AG04450 (cell line): Measurements from ENCODE around the gene OSBPL10. TPM values are rescaled to one million over a fixed set of nuclear protein-coding genes. Genes with fewer than 3 reads are reported as not detected.
"Not testable (repeated sequence)": the region's sequence is repeated elsewhere in the genome, so short reads cannot be mapped to it uniquely, and the experiment has no call there.

Experiments
- CTCF ChIA-PET: fragments of 300-600, 350-600 bp; formaldehyde crosslinking; extraction: SDS; loops from one replicate; lab custom pipeline; 2022; ENCODE audit warnings: antibody characterized with exemption, inconsistent platforms; lab: Charles Lee
- POLR2A ChIA-PET: fragments of 350-600 bp; formaldehyde crosslinking; extraction: SDS; loops from one replicate; lab custom pipeline; 2021; ENCODE audit warnings: antibody characterized with exemption, inconsistent platforms; lab: Yijun Ruan, JAX
- DNase-seq: peaks from one replicate; pipeline ENCODE4 v3.0.0-alpha.2; 2011; ENCODE audit warnings: low read depth, low spot score
- H3K27ac ChIP-seq: one replicate; pipeline ENCODE4 v1.5.1; 2012; ENCODE audit warnings: low read depth, low read length, control low read depth
- H3K27me3 ChIP-seq: one replicate; pipeline ENCODE4 v1.6.0; 2012; ENCODE audit warnings: low read length; ENCODE audit not compliant: control insufficient read depth, insufficient read depth
- H3K4me3 ChIP-seq: 2 replicates; pipeline ENCODE4 v1.5.1; 2011; ENCODE audit warnings: mild to moderate bottlenecking, low read depth, low read length, control low read depth
- H3K9me3 ChIP-seq: 2 replicates; pipeline ENCODE4 v1.5.1; 2012; ENCODE audit warnings: low read length; ENCODE audit not compliant: control insufficient read depth, insufficient read depth
- CTCF ChIP-seq: IDR thresholded peaks from 2 replicates; pipeline ENCODE4 v1.5.1; 2011; ENCODE audit warnings: low read depth, low read length, control low read depth, inconsistent platforms
- polyA plus RNA-seq: library from polyadenylated mRNA; depleted of rRNA; stranded (reverse); fragments of >200 nt; gene quantifications from 2 replicates; pipeline ENCODE4 v1.2.3, GENCODE V29; 2011

Gene OSBPL10
- polyA plus RNA-seq, 1 experiment, result 13.2 TPM

DNA sequence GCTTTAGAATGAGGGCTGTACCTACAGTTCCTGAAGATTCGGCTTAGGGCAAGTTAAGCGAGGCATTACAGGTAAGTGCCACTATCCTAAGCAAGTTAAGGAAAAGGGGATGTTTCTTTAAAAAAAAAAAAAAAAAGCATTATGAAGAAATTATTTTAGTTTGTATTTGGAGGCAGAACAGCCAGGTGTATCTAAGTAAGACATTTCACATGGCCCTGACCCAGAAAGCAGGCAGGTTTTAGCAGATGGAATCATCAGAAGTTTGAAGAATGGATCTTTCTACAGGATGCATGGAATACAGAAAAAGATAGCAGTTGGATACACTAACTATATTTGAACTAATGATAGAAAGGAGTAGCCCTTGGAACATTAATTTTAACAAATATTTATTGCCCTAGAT is 105.6 kb downstream of the OSBPL10 start:
- ChIA-PET CTCF (no interaction called here), POLR2A (no interaction called here)
- Histone ChIP-seq H3K27me3 (no peaks in the 10 kb centered on the region), H3K27ac (no peak overlapping the region), H3K9me3 (no peaks in the 10 kb centered on the region), H3K4me3 (no peak overlapping the region)
- no peak for TF ChIP-seq CTCF
- no peak for DNase-seq

- ChIA-PET CTCF (no interaction called here), POLR2A (no interaction called here)
- Histone ChIP-seq H3K27ac (no peak overlapping the region), H3K27me3 (no peaks in the 10 kb centered on the region), H3K4me3 (no peak overlapping the region), H3K9me3 (peaks cover 4% of the 10 kb centered on the region; the same call in 1 of the 2 replicates)
- DNase-seq, result no peak
- no peak for TF ChIP-seq CTCF
Measured at GRCh38 chr3:31873254-31873820, 107.7 kb downstream of the OSBPL10 start.

DNA sequence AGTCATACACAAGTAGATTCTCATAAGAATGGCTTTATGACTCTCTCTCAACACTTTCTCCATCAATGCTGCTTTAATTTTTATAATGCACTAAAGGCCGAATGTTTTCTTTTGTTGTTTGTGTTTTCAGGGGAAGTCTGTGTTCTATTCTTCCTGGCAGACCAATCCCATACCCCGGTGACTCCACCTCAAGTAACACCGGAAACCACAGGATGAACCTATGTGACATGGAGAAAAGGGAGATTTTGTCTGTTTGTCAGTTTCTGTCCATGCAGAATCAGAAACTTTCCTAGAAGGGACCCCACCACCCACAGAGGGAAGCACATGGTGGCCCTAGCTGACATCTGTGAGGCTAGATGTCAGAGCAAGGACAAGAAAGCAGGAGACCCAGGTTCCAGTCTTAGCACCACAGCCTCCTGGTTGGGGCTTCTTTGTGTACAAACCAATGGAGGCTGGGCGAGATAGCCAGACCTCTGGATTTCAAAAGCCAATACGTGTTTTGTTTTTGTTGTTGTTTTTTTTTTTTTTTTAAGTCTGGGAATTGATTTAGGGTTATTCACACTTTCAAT is 109.0 kb downstream of the OSBPL10 start:
- CTCF ChIA-PET, result no interaction called here

DNA sequence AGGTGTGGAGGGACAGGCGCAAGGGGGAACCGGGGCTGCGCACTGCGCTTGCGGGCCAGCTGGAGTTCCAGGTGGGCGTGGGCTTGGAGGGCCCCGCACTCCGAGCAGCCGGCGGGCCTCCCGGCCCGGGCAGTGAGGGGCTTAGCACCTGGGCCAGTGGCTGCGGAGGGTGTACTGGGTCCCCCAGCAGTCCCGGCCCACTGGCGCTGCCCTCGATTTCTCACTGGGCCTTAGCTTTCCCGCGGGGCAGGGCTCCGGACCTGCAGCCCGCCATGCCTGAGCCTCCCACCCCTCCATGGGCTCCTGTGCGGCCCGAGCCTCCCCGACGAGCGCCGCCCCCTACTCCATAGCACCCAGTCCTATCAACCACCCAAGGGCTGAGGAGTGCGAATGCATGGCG is 111.0 kb downstream of the OSBPL10 start:
- H3K4me3 ChIP-seq, H3K27ac ChIP-seq, DNase-seq, H3K27me3 ChIP-seq, CTCF ChIA-PET, H3K9me3 ChIP-seq, POLR2A ChIA-PET: not testable (repeated sequence)

More for the DNA sequence above, 109.0 kb downstream of the OSBPL10 start:
- TF ChIP-seq CTCF, result no peak
- POLR2A ChIA-PET, result no interaction called here
- Histone ChIP-seq H3K27me3 (no peaks in the 10 kb centered on the region), H3K27ac (no peak overlapping the region), H3K9me3 (peaks cover 4% of the 10 kb centered on the region; the same call in 1 of the 2 replicates), H3K4me3 (no peak overlapping the region)
- no peak for DNase-seq

DNA sequence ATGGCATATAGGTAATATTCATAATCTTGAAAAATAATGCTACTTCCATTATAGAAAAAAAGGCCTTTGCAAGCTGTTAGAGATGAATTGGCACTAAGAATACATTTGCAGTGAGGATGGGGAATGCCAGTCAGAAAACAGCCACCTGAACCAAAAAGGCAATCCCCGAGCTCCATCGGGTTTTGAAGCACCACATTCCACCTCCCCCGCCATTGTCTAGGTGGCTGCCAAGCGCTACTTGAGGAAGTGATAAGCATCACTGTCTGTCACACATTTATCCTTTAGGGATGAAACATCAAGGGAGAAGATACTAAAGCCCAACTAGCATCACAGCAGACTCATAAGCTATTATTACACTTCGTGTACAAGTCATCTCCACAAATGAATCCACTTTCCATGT is 112.8 kb downstream of the OSBPL10 start:
- Histone ChIP-seq H3K27me3 (no peaks in the 10 kb centered on the region), H3K27ac (no peak overlapping the region), H3K4me3 (no peak overlapping the region), H3K9me3 (peaks cover 4% of the 10 kb centered on the region; the same call in 1 of the 2 replicates)
- TF ChIP-seq CTCF, result no peak
- ChIA-PET POLR2A (no interaction called here), CTCF (no interaction called here)
- DNase-seq, result no peak
